GM10248 (cell line): ENCODE data around the gene WDFY2.
"Not testable (repeated sequence)": the region's sequence is repeated elsewhere in the genome, so short reads cannot be mapped to it uniquely, and the experiment has no call there.

Experiments used
- CTCF ChIA-PET: fragments of 300-600 bp; sonication (Branson Sonifier 250); formaldehyde crosslinking; extraction: SDS; loops from one replicate; lab custom pipeline; 2021; ENCODE audit warnings: antibody characterized with exemption; lab: Yijun Ruan, JAX
- POLR2A ChIA-PET: fragments of 350-650 bp; sonication (Branson Sonifier 250); formaldehyde crosslinking; extraction: SDS; loops from one replicate; lab custom pipeline; 2020; ENCODE audit warnings: antibody characterized with exemption; lab: Yijun Ruan, JAX
- DNase-seq: peaks from one replicate; pipeline ENCODE4 v3.0.0; 2012; ENCODE audit errors: extremely low spot score
- TF ChIP-seq, protein P1 (sequence below): IDR thresholded peaks from 2 replicates; pipeline ENCODE4 v1.5.1; 2012; ENCODE audit warnings: mild to moderate bottlenecking, low read depth; ENCODE audit errors: extremely low read depth, missing control alignments, control extremely low read depth

The WDFY2 gene

DNA sequence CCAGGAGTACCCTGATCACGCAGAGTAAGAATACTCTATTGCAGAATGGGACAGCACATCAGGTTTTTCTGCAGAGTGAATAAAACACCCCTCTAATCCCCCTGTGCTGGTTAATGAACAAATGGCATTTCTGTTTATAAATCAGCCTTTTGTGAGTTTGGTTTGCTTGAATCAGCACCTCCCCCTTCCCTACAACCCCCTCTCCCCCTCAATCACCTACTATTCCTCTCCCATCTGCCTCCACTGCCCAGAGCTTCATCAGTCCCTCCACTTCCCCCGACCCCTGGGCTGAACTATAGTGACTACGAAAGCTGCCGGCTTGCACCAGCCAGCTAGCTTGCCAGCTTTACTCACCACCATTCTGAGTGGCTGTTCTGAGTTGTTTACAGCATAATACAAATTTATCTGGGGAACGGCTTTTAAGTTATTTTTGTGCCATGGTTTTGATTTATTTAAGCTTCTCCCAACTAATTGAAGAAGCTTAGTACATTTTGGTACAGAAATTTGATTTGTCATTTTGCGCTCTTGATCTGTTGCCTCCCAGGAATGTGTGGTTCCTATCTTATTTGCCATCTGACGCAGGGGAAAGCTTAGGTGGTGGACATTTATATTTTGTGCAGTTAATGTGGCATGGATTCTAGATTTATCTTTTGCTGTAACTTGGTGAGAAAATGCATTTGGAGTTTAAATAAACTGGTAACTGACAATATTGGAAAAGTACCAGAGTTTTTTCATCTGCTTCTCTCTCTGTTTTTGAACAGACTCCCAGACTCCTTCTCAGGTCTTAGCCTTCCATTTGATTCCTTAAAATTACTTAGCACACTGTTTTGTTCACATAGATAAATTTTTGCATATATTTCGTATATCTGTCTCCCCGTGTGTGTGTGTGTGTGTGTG lies 41.7 kb upstream of the WDFY2 start:
- no peak for DNase-seq
- POLR2A ChIA-PET = interaction anchor here (0.8 to 2.0 kb wide), 2 partner anchors 8 to 89 kb away, joined by 3 to 9 read pairs; partner anchors contain the start of gene INTS6
- TF ChIP-seq, protein P1, sequence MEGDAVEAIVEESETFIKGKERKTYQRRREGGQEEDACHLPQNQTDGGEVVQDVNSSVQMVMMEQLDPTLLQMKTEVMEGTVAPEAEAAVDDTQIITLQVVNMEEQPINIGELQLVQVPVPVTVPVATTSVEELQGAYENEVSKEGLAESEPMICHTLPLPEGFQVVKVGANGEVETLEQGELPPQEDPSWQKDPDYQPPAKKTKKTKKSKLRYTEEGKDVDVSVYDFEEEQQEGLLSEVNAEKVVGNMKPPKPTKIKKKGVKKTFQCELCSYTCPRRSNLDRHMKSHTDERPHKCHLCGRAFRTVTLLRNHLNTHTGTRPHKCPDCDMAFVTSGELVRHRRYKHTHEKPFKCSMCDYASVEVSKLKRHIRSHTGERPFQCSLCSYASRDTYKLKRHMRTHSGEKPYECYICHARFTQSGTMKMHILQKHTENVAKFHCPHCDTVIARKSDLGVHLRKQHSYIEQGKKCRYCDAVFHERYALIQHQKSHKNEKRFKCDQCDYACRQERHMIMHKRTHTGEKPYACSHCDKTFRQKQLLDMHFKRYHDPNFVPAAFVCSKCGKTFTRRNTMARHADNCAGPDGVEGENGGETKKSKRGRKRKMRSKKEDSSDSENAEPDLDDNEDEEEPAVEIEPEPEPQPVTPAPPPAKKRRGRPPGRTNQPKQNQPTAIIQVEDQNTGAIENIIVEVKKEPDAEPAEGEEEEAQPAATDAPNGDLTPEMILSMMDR = no peak
- CTCF ChIA-PET = interaction anchor here (1.0 to 1.6 kb wide), 2 partner anchors 9 to 256 kb away, joined by 3 to 7 read pairs; no protein-coding TSS in a partner anchor

DNA sequence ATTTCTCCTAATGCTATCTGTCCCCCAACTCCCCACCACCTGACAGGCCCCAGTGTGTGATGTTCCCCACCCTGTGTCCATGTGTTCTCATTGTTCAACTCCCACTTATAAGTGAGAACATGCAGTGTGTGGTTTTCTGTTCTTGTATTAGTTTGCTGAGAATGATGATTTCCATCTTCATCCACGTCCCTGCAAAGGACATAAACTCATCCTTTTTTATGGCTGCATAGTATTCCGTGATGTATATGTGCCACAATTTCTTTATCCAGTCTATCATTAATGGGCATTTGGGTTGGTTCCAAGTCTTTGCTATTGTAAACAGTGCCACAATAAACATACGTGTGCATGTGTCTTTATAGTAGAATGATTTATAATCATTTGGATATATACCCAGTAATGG lies 38.8 kb upstream of the WDFY2 start:
- DNase-seq, POLR2A ChIA-PET, CTCF ChIA-PET: not testable (repeated sequence)

DNA sequence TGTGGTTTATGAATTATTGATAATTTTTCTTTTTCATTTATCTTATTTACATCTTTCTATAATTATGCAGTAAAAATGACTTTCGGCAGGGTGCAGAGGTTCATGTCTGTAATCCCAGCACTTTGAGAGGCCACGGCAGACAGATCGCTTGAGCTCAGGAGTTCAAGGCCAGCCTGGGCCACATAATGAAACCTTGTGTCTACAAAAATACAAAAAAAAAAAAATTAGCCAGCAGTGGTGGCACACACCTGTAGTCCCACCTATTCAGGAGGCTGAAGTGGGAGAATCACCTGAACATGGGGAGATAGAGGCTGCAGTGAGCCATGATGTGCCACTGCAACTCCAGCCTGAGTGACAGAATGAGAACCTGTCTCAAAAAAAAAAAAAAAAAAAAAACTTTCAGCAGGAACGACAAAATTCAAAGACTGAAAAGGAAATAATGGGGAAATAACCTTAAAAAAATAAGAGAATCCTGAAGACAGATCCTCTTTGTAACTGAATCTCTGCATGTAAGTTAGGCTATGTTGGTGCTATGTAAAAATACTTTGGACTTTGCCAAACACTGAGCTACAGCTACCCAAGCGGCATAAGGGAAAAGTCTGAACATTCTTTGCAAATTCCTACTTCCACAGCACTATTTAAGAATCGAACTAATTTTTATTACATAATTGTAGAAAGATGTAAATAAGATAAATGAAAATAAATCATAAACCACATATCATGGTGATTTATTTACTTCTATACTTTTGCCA lies 36.7 kb upstream of the WDFY2 start:
- ChIA-PET CTCF (interaction anchor here (1.2 to 1.5 kb wide), 2 partner anchors 22 to 27 kb away, joined by 3 read pairs; no protein-coding TSS in a partner anchor), POLR2A (no interaction called here)
- TF ChIP-seq, protein P1 = no peak
- DNase-seq = no peak

DNA sequence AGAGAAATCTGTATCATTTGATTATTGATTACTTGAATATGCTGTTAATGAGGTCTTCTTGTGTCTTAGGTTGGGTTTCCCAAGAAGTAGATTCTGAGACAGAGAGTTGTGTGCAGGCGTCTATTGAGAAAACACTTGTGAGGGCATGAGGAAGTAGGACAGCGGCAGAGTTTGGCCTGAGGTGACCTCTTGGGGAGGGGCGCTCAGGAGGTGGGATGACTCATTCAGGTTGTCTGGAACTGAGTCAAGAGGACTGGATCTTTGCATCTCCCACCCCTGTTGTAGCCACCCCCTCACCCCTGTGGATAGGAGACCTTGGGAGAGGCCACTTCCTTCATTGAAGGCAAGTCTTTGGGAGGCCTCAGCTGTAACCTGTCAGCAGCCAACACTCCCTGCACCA lies 35.2 kb upstream of the WDFY2 start:
- TF ChIP-seq, protein P1 = no peak
- ChIA-PET CTCF (interaction anchor here (1.2 to 1.5 kb wide), 2 partner anchors 23 to 28 kb away, joined by 3 read pairs; no protein-coding TSS in a partner anchor), POLR2A (interaction anchor here (0.6 kb wide), 1 partner anchor 474 kb away, joined by 3 read pairs; no protein-coding TSS in a partner anchor)
- peak; percentile 31 for DNase-seq

DNA sequence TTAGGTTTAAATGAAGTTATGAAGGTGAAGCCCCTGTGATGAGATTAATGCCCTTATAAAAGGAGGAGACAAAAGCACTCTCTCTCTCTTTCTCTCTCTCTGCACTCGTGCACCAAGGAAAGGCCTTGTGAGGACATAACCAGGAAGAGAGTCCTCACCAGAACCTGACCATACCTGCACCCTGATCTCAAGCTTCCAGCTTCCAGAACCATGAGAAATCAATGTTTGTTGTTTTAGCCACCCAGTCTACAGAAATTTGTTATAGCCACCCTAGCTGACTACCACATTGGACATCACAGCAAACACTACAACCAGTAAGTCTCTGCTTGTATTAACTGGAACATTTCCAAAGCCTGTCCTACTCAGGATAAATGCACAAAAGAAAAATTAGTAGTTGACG lies 34.7 kb upstream of the WDFY2 start:
- TF ChIP-seq, protein P1 = no peak
- ChIA-PET CTCF (no interaction called here), POLR2A (interaction anchor here (0.6 kb wide), 1 partner anchor 474 kb away, joined by 3 read pairs; no protein-coding TSS in a partner anchor)
- DNase-seq = no peak

DNA sequence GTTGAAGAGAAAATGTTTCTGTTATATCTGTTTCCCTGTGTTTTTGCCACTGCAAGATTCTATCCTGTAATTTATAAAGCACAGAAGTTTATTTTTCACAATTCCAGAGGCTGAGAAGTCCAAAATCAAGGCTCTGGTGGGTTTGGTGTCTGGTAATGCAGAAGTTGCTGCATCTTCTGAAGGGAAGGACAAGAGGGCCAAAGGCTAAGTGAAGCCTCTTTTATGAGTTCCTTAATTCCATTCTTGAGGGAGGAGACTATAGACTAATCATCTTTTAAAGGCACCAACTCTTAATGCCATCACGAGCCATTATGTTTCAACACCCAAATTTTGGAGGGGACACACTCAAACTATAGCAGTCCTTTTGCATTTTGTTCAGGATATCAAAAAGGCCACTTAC lies 34.1 kb upstream of the WDFY2 start:
- no peak for DNase-seq
- CTCF ChIA-PET = interaction anchor here (1.2 kb wide), 1 partner anchor 16 kb away, joined by 3 read pairs; no protein-coding TSS in a partner anchor
- POLR2A ChIA-PET = no interaction called here

More for the DNA sequence above, 34.1 kb upstream of the WDFY2 start:
- TF ChIP-seq, protein P1 = no peak
